Measurements from ENCODE around the gene CHTOP.
"Not testable (repeated sequence)": the region's sequence is repeated elsewhere in the genome, so short reads cannot be mapped to it uniquely, and the experiment has no call there.

CHTOP gene
- total RNA-seq = 98.7 to 115 (median 104) reads per million in 3 donors

DNA sequence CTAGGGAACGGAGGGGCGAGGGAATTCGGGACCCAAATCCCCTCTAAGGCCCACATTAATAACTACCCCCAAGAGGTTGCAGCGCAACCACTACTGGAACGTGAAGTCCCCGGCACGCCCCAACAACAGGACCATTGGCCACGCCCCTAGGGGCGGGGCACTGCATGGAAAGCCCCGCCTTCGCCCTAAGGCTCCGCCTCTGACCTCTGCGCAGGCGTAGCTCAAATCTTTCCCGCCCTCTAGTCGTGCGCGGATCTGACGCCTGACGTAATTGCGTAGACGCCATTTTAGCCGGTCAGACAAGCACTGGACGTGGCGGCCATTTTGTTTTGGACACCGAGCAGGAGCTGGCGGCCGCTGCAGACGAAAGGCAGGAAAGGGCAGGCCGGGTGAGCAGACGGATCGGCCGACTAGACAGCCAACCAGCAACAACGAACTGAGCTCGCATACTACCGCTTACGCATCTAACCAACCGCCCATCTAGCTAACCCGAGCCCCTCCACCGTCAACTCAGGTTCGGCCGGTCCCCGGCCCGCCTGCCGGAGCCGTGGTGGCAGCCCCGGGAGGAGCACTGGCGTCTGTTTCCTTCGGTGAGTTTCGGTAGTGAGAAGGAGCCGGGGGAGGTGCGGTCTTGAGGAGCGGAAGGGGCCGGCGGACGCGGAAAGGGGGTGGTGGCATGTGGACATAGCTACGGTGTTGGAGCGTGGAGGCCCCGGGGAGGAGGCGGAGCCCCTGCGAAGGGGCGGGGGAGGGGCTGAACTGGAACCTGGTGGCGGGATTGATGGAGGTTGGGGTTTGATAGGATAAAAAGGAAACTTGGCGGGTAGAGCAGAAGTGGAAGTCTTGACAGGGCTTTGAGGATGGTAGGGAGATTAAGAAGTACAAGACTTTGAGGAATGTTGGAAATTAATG, at the start of gene CHTOP:
TSS of gene CHTOP (plus strand) at position 313 of the 912 bp plus-strand sequence. CDS start 2,523 bp downstream, outside the sequence.
- Histone ChIP-seq H3K27ac (ENCODE audit: insufficient read depth, low read length, poor library complexity, severe bottlenecking) (peak within 1 kb of the TSS; percentile 99), H3K4me3 (ENCODE audit: insufficient read depth, low read depth, low read length, poor library complexity, severe bottlenecking) (peak within 1 kb of the TSS; percentile 78), H3K27me3 (replicated peaks; ENCODE audit: control insufficient read depth, insufficient read depth, low read length, poor library complexity, severe bottlenecking) (no peaks in the 10 kb centered on the region), H3K36me3 (ENCODE audit: control insufficient read depth, insufficient read depth, low read length) (peaks cover 29% of the 10 kb centered on the region), H3K4me1 (ENCODE audit: control insufficient read depth, insufficient read depth, low read length, poor library complexity, severe bottlenecking) (peaks cover 7% of the 10 kb centered on the region), H3K9me3 (ENCODE audit: control insufficient read depth, low read length) (no peaks in the 10 kb centered on the region)
- peak; percentile 91 to 95 (median 94) for DNase-seq

DNA sequence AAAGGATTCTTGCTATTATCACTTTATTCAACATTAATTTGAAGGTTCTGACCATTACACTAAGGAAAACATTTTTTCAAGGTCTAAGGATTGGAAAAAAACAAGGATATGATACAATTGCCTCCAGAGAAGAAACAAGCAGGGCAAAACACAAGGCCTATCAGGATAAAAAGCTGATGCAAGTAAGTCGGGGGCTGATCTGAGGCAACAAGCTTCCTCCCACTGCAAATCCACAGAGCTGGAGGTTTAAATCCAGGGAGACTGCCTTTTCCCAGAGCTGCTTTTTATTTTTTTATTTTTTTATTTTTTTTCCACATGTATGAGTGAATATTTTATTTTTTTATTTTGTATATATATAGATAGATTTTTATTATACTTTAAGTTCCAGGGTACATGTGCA, 48.9 kb upstream of the CHTOP start:
- Histone ChIP-seq H3K36me3 (ENCODE audit: control insufficient read depth, insufficient read depth, low read length) (no peaks in the 10 kb centered on the region), H3K9me3 (ENCODE audit: control insufficient read depth, low read length) (no peaks in the 10 kb centered on the region)
- DNase-seq = no peak

DNA sequence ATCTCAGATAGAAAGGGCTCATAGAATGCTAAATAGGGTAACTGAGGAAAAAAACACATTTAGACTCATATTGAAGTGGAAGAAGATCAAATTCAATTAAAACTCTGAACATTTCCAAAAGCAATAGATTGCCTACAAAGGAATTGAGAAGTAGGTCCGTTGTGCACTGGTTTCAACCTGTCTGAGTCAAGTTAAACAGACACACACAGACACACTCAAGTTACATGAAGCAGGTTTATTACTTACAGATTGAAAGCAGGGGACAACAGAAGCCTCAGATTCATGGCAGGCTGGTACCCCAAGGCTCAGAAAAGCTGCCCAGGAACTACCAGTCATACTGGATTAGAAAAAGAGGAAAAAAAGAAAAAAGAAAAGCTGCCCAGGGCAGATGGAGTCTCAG, 47.5 kb upstream of the CHTOP start:
- Histone ChIP-seq H3K27ac (ENCODE audit: insufficient read depth, low read length, poor library complexity, severe bottlenecking) (no peak overlapping the region), H3K9me3 (ENCODE audit: control insufficient read depth, low read length) (no peaks in the 10 kb centered on the region), H3K27me3 (replicated peaks; ENCODE audit: control insufficient read depth, insufficient read depth, low read length, poor library complexity, severe bottlenecking) (no peaks in the 10 kb centered on the region), H3K36me3 (ENCODE audit: control insufficient read depth, insufficient read depth, low read length) (no peaks in the 10 kb centered on the region), H3K4me1 (ENCODE audit: control insufficient read depth, insufficient read depth, low read length, poor library complexity, severe bottlenecking) (no peaks in the 10 kb centered on the region), H3K4me3 (ENCODE audit: insufficient read depth, low read depth, low read length, poor library complexity, severe bottlenecking) (no peak overlapping the region)
- DNase-seq = no peak

More for the DNA sequence above, 48.9 kb upstream of the CHTOP start:
- H3K27ac ChIP-seq (ENCODE audit: insufficient read depth, low read length, poor library complexity, severe bottlenecking) = no peak overlapping the region
- no peak overlapping the region for H3K4me3 ChIP-seq (ENCODE audit: insufficient read depth, low read depth, low read length, poor library complexity, severe bottlenecking)
- H3K27me3 ChIP-seq (replicated peaks; ENCODE audit: control insufficient read depth, insufficient read depth, low read length, poor library complexity, severe bottlenecking) = no peaks in the 10 kb centered on the region
- H3K4me1 ChIP-seq (ENCODE audit: control insufficient read depth, insufficient read depth, low read length, poor library complexity, severe bottlenecking) = no peaks in the 10 kb centered on the region

GRCh38 chr1:153587314-153587713, 46.6 kb upstream of the CHTOP start:
- DNase-seq = no peak
- H3K27me3 ChIP-seq (replicated peaks; ENCODE audit: control insufficient read depth, insufficient read depth, low read length, poor library complexity, severe bottlenecking) = no peaks in the 10 kb centered on the region
- H3K4me1 ChIP-seq (ENCODE audit: control insufficient read depth, insufficient read depth, low read length, poor library complexity, severe bottlenecking) = no peaks in the 10 kb centered on the region
- no peak overlapping the region for H3K27ac ChIP-seq (ENCODE audit: insufficient read depth, low read length, poor library complexity, severe bottlenecking)
- no peaks in the 10 kb centered on the region for H3K9me3 ChIP-seq (ENCODE audit: control insufficient read depth, low read length)
- H3K4me3 ChIP-seq (ENCODE audit: insufficient read depth, low read depth, low read length, poor library complexity, severe bottlenecking) = no peak overlapping the region
- H3K36me3 ChIP-seq (ENCODE audit: control insufficient read depth, insufficient read depth, low read length) = no peaks in the 10 kb centered on the region

GRCh38 chr1:153588033-153588432, 45.8 kb upstream of the CHTOP start:
- H3K36me3 ChIP-seq (ENCODE audit: control insufficient read depth, insufficient read depth, low read length); H3K27me3 ChIP-seq (replicated peaks; ENCODE audit: control insufficient read depth, insufficient read depth, low read length, poor library complexity, severe bottlenecking); H3K27ac ChIP-seq (ENCODE audit: insufficient read depth, low read length, poor library complexity, severe bottlenecking); H3K4me1 ChIP-seq (ENCODE audit: control insufficient read depth, insufficient read depth, low read length, poor library complexity, severe bottlenecking); H3K4me3 ChIP-seq (ENCODE audit: insufficient read depth, low read depth, low read length, poor library complexity, severe bottlenecking); DNase-seq; H3K9me3 ChIP-seq (ENCODE audit: control insufficient read depth, low read length): not testable (repeated sequence)

GRCh38 chr1:153588482-153588881, 45.4 kb upstream of the CHTOP start:
- no peak overlapping the region for H3K4me3 ChIP-seq (ENCODE audit: insufficient read depth, low read depth, low read length, poor library complexity, severe bottlenecking)
- no peak overlapping the region for H3K27ac ChIP-seq (ENCODE audit: insufficient read depth, low read length, poor library complexity, severe bottlenecking)
- H3K9me3 ChIP-seq (ENCODE audit: control insufficient read depth, low read length) = no peaks in the 10 kb centered on the region
- no peak for DNase-seq
- no peaks in the 10 kb centered on the region for H3K36me3 ChIP-seq (ENCODE audit: control insufficient read depth, insufficient read depth, low read length)
- no peaks in the 10 kb centered on the region for H3K27me3 ChIP-seq (replicated peaks; ENCODE audit: control insufficient read depth, insufficient read depth, low read length, poor library complexity, severe bottlenecking)
- no peaks in the 10 kb centered on the region for H3K4me1 ChIP-seq (ENCODE audit: control insufficient read depth, insufficient read depth, low read length, poor library complexity, severe bottlenecking)

DNA sequence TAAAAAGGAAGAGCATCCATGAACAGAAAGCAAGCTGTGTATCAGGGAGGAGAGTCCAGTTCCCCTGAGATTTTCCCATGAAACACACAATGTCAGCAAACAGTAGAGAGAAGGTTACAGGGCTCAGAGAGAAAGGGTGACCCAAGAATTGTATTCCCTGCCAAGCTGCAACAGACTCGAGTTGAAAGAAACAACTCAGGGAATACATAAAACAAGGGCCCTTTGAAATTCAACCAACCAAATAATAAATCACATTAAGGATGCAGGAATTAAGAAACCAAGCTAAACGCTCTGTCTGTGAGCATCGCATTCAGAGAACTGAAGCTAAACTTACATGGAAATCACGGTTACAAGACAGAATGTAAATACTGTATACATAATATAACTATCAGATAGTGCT, 41.1 kb upstream of the CHTOP start:
- no peak for DNase-seq
- H3K36me3 ChIP-seq (ENCODE audit: control insufficient read depth, insufficient read depth, low read length) = no peaks in the 10 kb centered on the region
- H3K4me1 ChIP-seq (ENCODE audit: control insufficient read depth, insufficient read depth, low read length, poor library complexity, severe bottlenecking) = peaks cover 2% of the 10 kb centered on the region
- H3K9me3 ChIP-seq (ENCODE audit: control insufficient read depth, low read length) = no peaks in the 10 kb centered on the region
- no peak overlapping the region for H3K4me3 ChIP-seq (ENCODE audit: insufficient read depth, low read depth, low read length, poor library complexity, severe bottlenecking)
- H3K27me3 ChIP-seq (replicated peaks; ENCODE audit: control insufficient read depth, insufficient read depth, low read length, poor library complexity, severe bottlenecking) = no peaks in the 10 kb centered on the region
- no peak overlapping the region for H3K27ac ChIP-seq (ENCODE audit: insufficient read depth, low read length, poor library complexity, severe bottlenecking)

GRCh38 chr1:153597206-153597605, 36.7 kb upstream of the CHTOP start:
- peaks cover 8% of the 10 kb centered on the region for H3K4me1 ChIP-seq (ENCODE audit: control insufficient read depth, insufficient read depth, low read length, poor library complexity, severe bottlenecking)
- H3K27ac ChIP-seq (ENCODE audit: insufficient read depth, low read length, poor library complexity, severe bottlenecking) = no peak overlapping the region
- DNase-seq = no peak
- no peaks in the 10 kb centered on the region for H3K36me3 ChIP-seq (ENCODE audit: control insufficient read depth, insufficient read depth, low read length)
- H3K27me3 ChIP-seq (replicated peaks; ENCODE audit: control insufficient read depth, insufficient read depth, low read length, poor library complexity, severe bottlenecking) = no peaks in the 10 kb centered on the region
- no peak overlapping the region for H3K4me3 ChIP-seq (ENCODE audit: insufficient read depth, low read depth, low read length, poor library complexity, severe bottlenecking)
- no peaks in the 10 kb centered on the region for H3K9me3 ChIP-seq (ENCODE audit: control insufficient read depth, low read length)

DNA sequence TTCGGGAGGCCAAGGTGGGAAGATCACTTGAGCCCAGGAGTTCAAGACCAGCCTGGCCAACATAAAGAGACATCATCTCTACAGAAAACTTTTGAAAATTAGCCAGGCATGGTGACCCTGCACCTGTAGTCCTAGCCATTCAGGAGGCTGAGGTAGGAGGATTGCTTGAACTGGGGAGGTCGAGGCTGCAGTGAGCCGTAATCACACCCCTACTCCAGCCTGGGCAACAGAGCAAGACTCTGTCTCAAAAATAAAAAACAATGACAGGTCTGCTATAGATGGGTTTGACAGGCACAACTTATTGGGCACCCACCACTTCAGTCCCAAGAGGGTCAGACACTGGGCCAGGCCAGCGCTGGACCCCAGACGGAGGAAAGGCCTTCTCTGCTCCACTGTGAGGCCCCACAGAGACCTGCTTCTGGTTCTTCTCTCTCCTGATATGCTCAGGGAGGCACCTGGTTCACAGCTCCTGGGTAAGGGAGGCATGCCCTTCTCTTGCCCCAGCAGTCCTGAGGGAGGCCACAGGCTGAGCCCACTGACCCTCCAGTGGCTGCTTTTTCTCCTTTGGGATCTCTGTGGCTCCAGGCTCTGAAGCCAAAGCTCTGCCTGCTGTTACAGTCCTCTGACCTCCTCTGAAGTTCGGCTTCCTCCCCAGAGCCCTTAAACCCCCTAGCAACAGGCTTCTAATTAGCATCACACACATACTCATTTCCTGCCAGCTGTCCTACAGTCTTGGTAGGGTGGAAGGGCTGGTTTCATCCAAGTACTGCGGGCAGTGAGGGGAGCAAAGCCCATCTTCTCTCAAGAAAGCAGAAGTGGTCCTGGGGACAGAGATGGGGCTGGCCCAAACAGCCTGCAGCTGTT, 35.3 kb upstream of the CHTOP start:
- H3K4me1 ChIP-seq (ENCODE audit: control insufficient read depth, insufficient read depth, low read length, poor library complexity, severe bottlenecking) = peaks cover 8% of the 10 kb centered on the region
- no peak for DNase-seq
- no peaks in the 10 kb centered on the region for H3K27me3 ChIP-seq (replicated peaks; ENCODE audit: control insufficient read depth, insufficient read depth, low read length, poor library complexity, severe bottlenecking)
- H3K36me3 ChIP-seq (ENCODE audit: control insufficient read depth, insufficient read depth, low read length) = no peaks in the 10 kb centered on the region
- H3K4me3 ChIP-seq (ENCODE audit: insufficient read depth, low read depth, low read length, poor library complexity, severe bottlenecking) = no peak overlapping the region
- H3K9me3 ChIP-seq (ENCODE audit: control insufficient read depth, low read length) = no peaks in the 10 kb centered on the region
- no peak overlapping the region for H3K27ac ChIP-seq (ENCODE audit: insufficient read depth, low read length, poor library complexity, severe bottlenecking)

GRCh38 chr1:153599847-153600246, 34.0 kb upstream of the CHTOP start:
- Histone ChIP-seq H3K36me3 (ENCODE audit: control insufficient read depth, insufficient read depth, low read length) (no peaks in the 10 kb centered on the region), H3K4me1 (ENCODE audit: control insufficient read depth, insufficient read depth, low read length, poor library complexity, severe bottlenecking) (peaks cover 8% of the 10 kb centered on the region), H3K27me3 (replicated peaks; ENCODE audit: control insufficient read depth, insufficient read depth, low read length, poor library complexity, severe bottlenecking) (no peaks in the 10 kb centered on the region), H3K27ac (ENCODE audit: insufficient read depth, low read length, poor library complexity, severe bottlenecking) (no peak overlapping the region), H3K4me3 (ENCODE audit: insufficient read depth, low read depth, low read length, poor library complexity, severe bottlenecking) (no peak overlapping the region), H3K9me3 (ENCODE audit: control insufficient read depth, low read length) (no peaks in the 10 kb centered on the region)
- no peak for DNase-seq
